HEK293 (cell line): Measurements from ENCODE around the gene MAGI1.

Experiments used
- CTCF ChIA-PET: fragments of 350-600 bp; formaldehyde crosslinking; extraction: SDS; loops from one replicate; lab custom pipeline; 2021; ENCODE audit warnings: antibody characterized with exemption; lab: Yijun Ruan, JAX
- POLR2A ChIA-PET: fragments of 300-600 bp; formaldehyde crosslinking; extraction: SDS; loops from one replicate; lab custom pipeline; 2020; ENCODE audit warnings: antibody characterized with exemption, inconsistent platforms; lab: Yijun Ruan, JAX
- H3K27ac ChIP-seq: fragments of 200-500 bp; sonication (Bioruptor generic); 2 replicates; pipeline ENCODE4 v1.5.1; 2014; ENCODE audit warnings: low read depth, low read length, control low read depth, inconsistent platforms; ENCODE audit errors: extremely low read depth
- H3K36me3 ChIP-seq, 2 experiments: fragments of 200-500 bp in 1 of 2; sonication (Bioruptor generic) in 1 of 2; 1 replicate in 1 of 2; 2 replicates in 1 of 2; pipeline ENCODE4 v1.5.1; 2014 to 2017; ENCODE audit warnings: inconsistent platforms in 2 of 2, low read length in 2 of 2; ENCODE audit not compliant: control insufficient read depth in 2 of 2, insufficient read depth in 1 of 2
- H3K4me1 ChIP-seq: fragments of 200-500 bp; sonication (Bioruptor generic); 2 replicates; pipeline ENCODE4 v1.5.1; 2014; ENCODE audit warnings: mild to moderate bottlenecking, low read length, inconsistent platforms; ENCODE audit not compliant: control insufficient read depth, insufficient read depth
- H3K4me3 ChIP-seq: 2 replicates; pipeline ENCODE4 v1.5.1; 2011; ENCODE audit warnings: low read depth, mild to moderate bottlenecking, control low read depth, low read length, moderate library complexity
- H3K9me3 ChIP-seq: fragments of 200-500 bp; sonication (Bioruptor generic); 2 replicates; pipeline ENCODE4 v1.5.1; 2014; ENCODE audit warnings: low read depth, low read length, inconsistent platforms; ENCODE audit not compliant: control insufficient read depth, insufficient read depth
- BCL11B ChIP-seq: fragments of 450-650 bp; formaldehyde crosslinking; IDR thresholded peaks from 2 replicates; pipeline ENCODE4 v1.5.1; 2016; ENCODE audit warnings: low read depth, missing biosample characterization, missing genetic modification characterization
- FEZF1 ChIP-seq: fragments of 450-650 bp; formaldehyde crosslinking; IDR thresholded peaks from 2 replicates; pipeline ENCODE4 v1.5.1; 2016; ENCODE audit warnings: missing biosample characterization, missing genetic modification characterization
- KLF9 ChIP-seq: fragments of 450-650 bp; formaldehyde crosslinking; IDR thresholded peaks from 2 replicates; pipeline ENCODE4 v1.5.1; 2016; ENCODE audit warnings: missing biosample characterization, missing genetic modification characterization, low read depth
- ZBTB8A ChIP-seq: fragments of 450-650 bp; formaldehyde crosslinking; IDR thresholded peaks from 2 replicates; pipeline ENCODE4 v1.5.1; 2016; ENCODE audit warnings: missing biosample characterization, missing genetic modification characterization
- ZNF112 ChIP-seq: fragments of 450-650 bp; formaldehyde crosslinking; IDR thresholded peaks from 2 replicates; pipeline ENCODE4 v1.5.0; 2017; ENCODE audit warnings: missing biosample characterization, missing genetic modification characterization
- ZNF184 ChIP-seq: fragments of 450-650 bp; IDR thresholded peaks from 2 replicates; pipeline ENCODE4 v1.5.1; 2018; ENCODE audit warnings: missing biosample characterization, mild to moderate bottlenecking, missing genetic modification characterization
- ZNF24 ChIP-seq: fragments of 450-650 bp; formaldehyde crosslinking; IDR thresholded peaks from 2 replicates; pipeline ENCODE4 v1.5.1; 2016; ENCODE audit warnings: missing biosample characterization, missing genetic modification characterization
- ZNF292 ChIP-seq: fragments of 450-650 bp; formaldehyde crosslinking; IDR thresholded peaks from 2 replicates; pipeline ENCODE4 v1.5.1; 2016; ENCODE audit warnings: low read depth, missing biosample characterization, missing genetic modification characterization, borderline replicate concordance
- ZNF394 ChIP-seq: fragments of 450-650 bp; formaldehyde crosslinking; IDR thresholded peaks from 2 replicates; pipeline ENCODE4 v1.5.1; 2016; ENCODE audit warnings: missing biosample characterization, missing genetic modification characterization, mild to moderate bottlenecking, moderate library complexity, borderline replicate concordance
- ZNF514 ChIP-seq: fragments of 450-650 bp; formaldehyde crosslinking; IDR thresholded peaks from 2 replicates; pipeline ENCODE4 v1.5.1; 2016; ENCODE audit warnings: missing biosample characterization, missing genetic modification characterization
- ZNF624 ChIP-seq: fragments of 450-650 bp; formaldehyde crosslinking; IDR thresholded peaks from 2 replicates; pipeline ENCODE4 v1.5.1; 2017; ENCODE audit warnings: missing biosample characterization, missing genetic modification characterization
- TF ChIP-seq, protein P1 (sequence below): fragments of 450-650 bp; formaldehyde crosslinking; IDR thresholded peaks from 2 replicates; pipeline ENCODE4 v1.5.0; 2017; ENCODE audit warnings: missing biosample characterization, missing genetic modification characterization, borderline replicate concordance
- TF ChIP-seq, protein P2 (sequence below): fragments of 450-650 bp; formaldehyde crosslinking; IDR thresholded peaks from 2 replicates; pipeline ENCODE4 v1.5.1; 2017; ENCODE audit warnings: missing biosample characterization, missing genetic modification characterization

The MAGI1 gene

DNA sequence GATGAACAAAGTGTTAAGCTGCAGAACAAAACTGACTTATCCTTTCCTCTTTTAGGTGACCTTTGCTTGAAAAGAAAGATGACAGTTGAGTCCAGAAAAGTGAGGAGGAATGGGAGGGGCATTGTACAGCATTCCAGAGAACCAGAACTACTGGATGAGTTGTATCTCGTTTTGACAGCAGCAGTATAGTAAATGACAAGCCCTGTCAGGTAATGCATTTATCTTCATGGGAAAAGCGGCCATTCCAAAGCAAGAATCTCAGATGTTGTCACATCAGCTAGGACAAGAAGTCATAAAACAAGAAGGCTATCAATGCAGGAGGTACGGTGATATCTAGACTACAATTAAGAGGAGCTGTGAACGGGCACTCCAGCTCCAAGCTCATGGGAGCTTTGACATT lies 421.5 kb downstream of the MAGI1 start:
- no peaks in the 10 kb centered on the region for H3K36me3 ChIP-seq
- no peak overlapping the region for H3K4me3 ChIP-seq
- POLR2A ChIA-PET = no interaction called here
- CTCF ChIA-PET = no interaction called here
- no peaks in the 10 kb centered on the region for H3K9me3 ChIP-seq
- TF ChIP-seq ZNF514 (tag by site-specific recombination) (no peak), ZNF24 (tag by site-specific recombination) (no peak), ZBTB8A (tag by site-specific recombination) (no peak), KLF9 (tag by site-specific recombination) (no peak)
- TF ChIP-seq, protein P1, sequence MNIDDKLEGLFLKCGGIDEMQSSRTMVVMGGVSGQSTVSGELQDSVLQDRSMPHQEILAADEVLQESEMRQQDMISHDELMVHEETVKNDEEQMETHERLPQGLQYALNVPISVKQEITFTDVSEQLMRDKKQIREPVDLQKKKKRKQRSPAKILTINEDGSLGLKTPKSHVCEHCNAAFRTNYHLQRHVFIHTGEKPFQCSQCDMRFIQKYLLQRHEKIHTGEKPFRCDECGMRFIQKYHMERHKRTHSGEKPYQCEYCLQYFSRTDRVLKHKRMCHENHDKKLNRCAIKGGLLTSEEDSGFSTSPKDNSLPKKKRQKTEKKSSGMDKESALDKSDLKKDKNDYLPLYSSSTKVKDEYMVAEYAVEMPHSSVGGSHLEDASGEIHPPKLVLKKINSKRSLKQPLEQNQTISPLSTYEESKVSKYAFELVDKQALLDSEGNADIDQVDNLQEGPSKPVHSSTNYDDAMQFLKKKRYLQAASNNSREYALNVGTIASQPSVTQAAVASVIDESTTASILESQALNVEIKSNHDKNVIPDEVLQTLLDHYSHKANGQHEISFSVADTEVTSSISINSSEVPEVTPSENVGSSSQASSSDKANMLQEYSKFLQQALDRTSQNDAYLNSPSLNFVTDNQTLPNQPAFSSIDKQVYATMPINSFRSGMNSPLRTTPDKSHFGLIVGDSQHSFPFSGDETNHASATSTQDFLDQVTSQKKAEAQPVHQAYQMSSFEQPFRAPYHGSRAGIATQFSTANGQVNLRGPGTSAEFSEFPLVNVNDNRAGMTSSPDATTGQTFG = no peak
- H3K4me1 ChIP-seq = no peaks in the 10 kb centered on the region
- H3K27ac ChIP-seq = no peak overlapping the region

DNA sequence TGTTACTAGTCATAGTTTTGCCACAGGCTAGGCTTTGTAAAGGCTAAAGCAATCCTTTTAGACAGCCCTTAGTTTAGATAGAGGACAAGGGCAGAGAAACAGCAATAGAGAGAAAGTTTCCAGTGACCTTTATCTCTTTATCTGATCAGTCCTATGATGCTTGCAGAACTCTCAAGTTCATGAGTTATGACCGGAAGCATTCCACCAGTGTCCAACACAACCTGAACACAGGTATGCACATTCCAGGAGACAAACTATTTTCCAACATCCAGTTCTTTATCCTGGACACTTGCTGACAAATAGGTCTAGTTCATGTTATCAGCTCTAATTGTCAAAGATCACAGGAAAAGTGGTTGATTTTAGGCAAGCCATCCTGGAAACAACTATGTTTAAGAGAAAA lies 422.2 kb downstream of the MAGI1 start:
- Histone ChIP-seq H3K9me3 (no peaks in the 10 kb centered on the region), H3K4me3 (no peak overlapping the region), H3K27ac (no peak overlapping the region), H3K4me1 (no peaks in the 10 kb centered on the region), H3K36me3 (no peaks in the 10 kb centered on the region)
- CTCF ChIA-PET = no interaction called here
- POLR2A ChIA-PET = no interaction called here
- no peak for TF ChIP-seq ZNF184 (tag by site-specific recombination)
- TF ChIP-seq KLF9 (tag by site-specific recombination) = no peak
- TF ChIP-seq, protein P1 = no peak
- TF ChIP-seq FEZF1 (tag by site-specific recombination) = no peak
- no peak for TF ChIP-seq ZNF112 (tag by site-specific recombination)
- TF ChIP-seq ZNF624 (tag by site-specific recombination) = no peak
- TF ChIP-seq, protein P2, sequence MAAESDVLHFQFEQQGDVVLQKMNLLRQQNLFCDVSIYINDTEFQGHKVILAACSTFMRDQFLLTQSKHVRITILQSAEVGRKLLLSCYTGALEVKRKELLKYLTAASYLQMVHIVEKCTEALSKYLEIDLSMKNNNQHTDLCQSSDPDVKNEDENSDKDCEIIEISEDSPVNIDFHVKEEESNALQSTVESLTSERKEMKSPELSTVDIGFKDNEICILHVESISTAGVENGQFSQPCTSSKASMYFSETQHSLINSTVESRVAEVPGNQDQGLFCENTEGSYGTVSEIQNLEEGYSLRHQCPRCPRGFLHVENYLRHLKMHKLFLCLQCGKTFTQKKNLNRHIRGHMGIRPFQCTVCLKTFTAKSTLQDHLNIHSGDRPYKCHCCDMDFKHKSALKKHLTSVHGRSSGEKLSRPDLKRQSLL (tag by site-specific recombination) = no peak

DNA sequence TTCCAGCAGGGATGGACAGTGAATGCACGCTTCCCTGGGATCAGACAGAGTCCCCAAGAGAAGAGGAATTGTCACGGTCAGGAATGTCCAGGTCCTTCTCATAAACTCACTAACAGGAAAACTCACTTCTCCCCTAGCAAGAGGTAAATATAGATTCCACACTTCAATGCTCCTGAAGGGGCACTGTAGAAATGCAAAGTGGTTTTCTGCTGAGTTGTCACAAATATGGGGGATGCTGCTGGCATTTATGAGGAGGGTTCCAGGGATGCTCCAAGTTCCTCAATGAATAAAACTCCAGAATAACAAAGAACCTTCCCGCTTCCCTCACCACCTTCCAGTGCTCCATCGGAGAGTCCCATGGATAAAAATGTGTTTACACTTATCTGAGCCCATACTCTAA lies 423.4 kb downstream of the MAGI1 start:
- Histone ChIP-seq H3K4me3 (no peak overlapping the region), H3K36me3 (no peaks in the 10 kb centered on the region), H3K9me3 (no peaks in the 10 kb centered on the region), H3K27ac (no peak overlapping the region), H3K4me1 (no peaks in the 10 kb centered on the region)
- TF ChIP-seq ZNF292 (tag by site-specific recombination) = no peak
- no peak for TF ChIP-seq BCL11B (tag by site-specific recombination)
- no peak for TF ChIP-seq ZNF394
- ChIA-PET CTCF (no interaction called here), POLR2A (no interaction called here)
